IMR-90 (cell line): Measurements from ENCODE around the gene CAB39. TPM values are rescaled to one million over a fixed set of nuclear protein-coding genes. Genes with fewer than 3 reads are reported as not detected.
A peak's percentile ranks its signal among the peaks of the same experiment; 100 is the strongest.

Experiments
- ATAC-seq: fragments of 200-7000 bp; cut with Tn5 transposase; 2 replicates; pipeline ENCODE4 v1.9.1; 2020; ENCODE audit warnings: low read depth, mild to moderate bottlenecking, moderate library complexity
- BruUV-seq: library from RNA; stranded (reverse); fragments of 400-500 nt; replicated peaks from 2 replicates; lab custom pipeline; 2021; lab: Mats Ljungman, UMichigan
- CTCF ChIA-PET: fragments of 300-600 bp; formaldehyde crosslinking; extraction: SDS; loops from one replicate; lab custom pipeline; 2021; ENCODE audit warnings: antibody characterized with exemption; lab: Yijun Ruan, JAX
- POLR2A ChIA-PET: fragments of 300-600 bp; sonication (Branson Sonifier 250); formaldehyde crosslinking; loops from one replicate; lab custom pipeline; 2022; ENCODE audit warnings: antibody characterized with exemption; ENCODE audit not compliant: unreplicated experiment; lab: Charles Lee
- DNase-seq: peaks from one replicate; pipeline ENCODE4 v3.0.0; 2013
- H2AFZ ChIP-seq: replicated peaks from 2 replicates; pipeline ENCODE3; 2013; ENCODE audit warnings: low read length, mild to moderate bottlenecking; ENCODE audit not compliant: poor library complexity
- H2AK5ac ChIP-seq: 2 replicates; pipeline ENCODE4 v1.6.1; 2013; ENCODE audit warnings: low read depth, low read length, inconsistent platforms
- H2AK9ac ChIP-seq: replicated peaks from 2 replicates; pipeline ENCODE3; 2013; ENCODE audit warnings: mild to moderate bottlenecking, low read depth, low read length, moderate library complexity; ENCODE audit not compliant: poor library complexity
- H2BK120ac ChIP-seq: 2 replicates; pipeline ENCODE4 v1.6.1; 2013; ENCODE audit warnings: low read depth, low read length, inconsistent platforms
- H2BK15ac ChIP-seq: 3 replicates; pipeline ENCODE4 v1.6.1; 2013; ENCODE audit warnings: low read depth, low read length, inconsistent platforms
- H2BK20ac ChIP-seq: 2 replicates; pipeline ENCODE4 v1.6.1; 2013; ENCODE audit warnings: low read depth, mild to moderate bottlenecking, inconsistent platforms, low read length, moderate library complexity
- H2BK5ac ChIP-seq: 2 replicates; pipeline ENCODE4 v1.6.1; 2013; ENCODE audit warnings: mild to moderate bottlenecking, low read depth, low read length, inconsistent platforms; ENCODE audit not compliant: poor library complexity, severe bottlenecking
- H3K14ac ChIP-seq: replicated peaks from 2 replicates; pipeline ENCODE4 v1.6.1; 2013; ENCODE audit warnings: low read depth, low read length, inconsistent platforms
- H3K18ac ChIP-seq: 2 replicates; pipeline ENCODE4 v1.6.1; 2013; ENCODE audit warnings: low read depth, low read length, control low read depth
- H3K23ac ChIP-seq: 2 replicates; pipeline ENCODE4 v1.6.1; 2013; ENCODE audit warnings: low read depth, low read length, inconsistent platforms
- H3K27ac ChIP-seq: 2 replicates; pipeline ENCODE4 v1.5.1; 2013; ENCODE audit warnings: mild to moderate bottlenecking, control low read depth, low read length; ENCODE audit not compliant: insufficient read depth
- H3K27me3 ChIP-seq: 2 replicates; pipeline ENCODE4 v1.6.1; 2013; ENCODE audit warnings: low read length; ENCODE audit not compliant: control insufficient read depth, insufficient read depth
- H3K36me3 ChIP-seq: 2 replicates; pipeline ENCODE4 v1.6.1; 2013; ENCODE audit warnings: low read length, mixed read lengths; ENCODE audit not compliant: control insufficient read depth, insufficient read depth
- H3K4ac ChIP-seq: 2 replicates; pipeline ENCODE4 v1.6.1; 2013; ENCODE audit warnings: low read depth, low read length, inconsistent platforms
- H3K4me1 ChIP-seq: 2 replicates; pipeline ENCODE4 v1.6.1; 2013; ENCODE audit warnings: low read length, mixed read lengths; ENCODE audit not compliant: control insufficient read depth, insufficient read depth
- H3K4me2 ChIP-seq: 2 replicates; pipeline ENCODE4 v1.6.1; 2013; ENCODE audit warnings: low read depth, mild to moderate bottlenecking, control low read depth, low read length, moderate library complexity
- H3K4me3 ChIP-seq: 2 replicates; pipeline ENCODE4 v1.5.1; 2013; ENCODE audit warnings: low read depth, mild to moderate bottlenecking, control low read depth, low read length, moderate library complexity; ENCODE audit not compliant: insufficient read depth
- H3K56ac ChIP-seq: 2 replicates; pipeline ENCODE4 v1.6.1; 2013; ENCODE audit warnings: low read length, inconsistent platforms; ENCODE audit not compliant: insufficient read depth; ENCODE audit errors: extremely low read depth
- H3K79me1 ChIP-seq, 2 experiments: 2 replicates each; pipeline ENCODE4 v1.6.1; 2013; ENCODE audit warnings: low read length in 2 of 2, inconsistent platforms in 1 of 2, low read depth in 1 of 2
- H3K9ac ChIP-seq: 2 replicates; pipeline ENCODE4 v1.6.1; 2013; ENCODE audit warnings: low read depth, low read length, control low read depth
- H3K9me1 ChIP-seq: 2 replicates; pipeline ENCODE4 v1.6.1; 2013; ENCODE audit warnings: low read length, inconsistent platforms; ENCODE audit not compliant: insufficient read depth
- H3K9me3 ChIP-seq: 2 replicates; pipeline ENCODE4 v1.6.1; 2013; ENCODE audit warnings: low read length; ENCODE audit not compliant: control insufficient read depth, insufficient read depth
- H4K20me1 ChIP-seq: 2 replicates; pipeline ENCODE4 v1.6.1; 2013; ENCODE audit warnings: low read length, inconsistent platforms; ENCODE audit not compliant: insufficient read depth
- H4K5ac ChIP-seq: 2 replicates; pipeline ENCODE4 v1.6.1; 2013; ENCODE audit warnings: mild to moderate bottlenecking, low read depth, low read length, control low read depth
- H4K8ac ChIP-seq, 2 experiments: 2 replicates each; pipeline ENCODE4 v1.6.1; 2013; ENCODE audit warnings: low read depth in 2 of 2, low read length in 2 of 2, control low read depth in 1 of 2, inconsistent platforms in 1 of 2
- H4K91ac ChIP-seq: 2 replicates; pipeline ENCODE4 v1.6.1; 2013; ENCODE audit warnings: low read depth, low read length, inconsistent platforms; ENCODE audit not compliant: insufficient read depth
- BHLHE40 ChIP-seq: fragments of 150-350 bp; IDR thresholded peaks from 2 replicates; pipeline ENCODE4 v1.6.1; 2016; ENCODE audit warnings: mild to moderate bottlenecking, low read depth, low read length
- MAZ ChIP-seq: IDR thresholded peaks from 2 replicates; pipeline ENCODE4 v1.6.1; 2012; ENCODE audit warnings: low read depth, mild to moderate bottlenecking, low read length, improper control_type of control experiment, moderate library complexity, borderline replicate concordance
- NFE2L2 ChIP-seq: fragments of 150-350 bp; IDR thresholded peaks from 2 replicates; pipeline ENCODE4 v1.6.1; 2016; ENCODE audit warnings: low read depth, mild to moderate bottlenecking, low read length
- POLR2A ChIP-seq: IDR thresholded peaks from 2 replicates; pipeline ENCODE4 v1.6.1; 2012; ENCODE audit warnings: mild to moderate bottlenecking, low read depth, low read length
- RAD21 ChIP-seq: IDR thresholded peaks from 2 replicates; pipeline ENCODE4 v1.6.1; 2012; ENCODE audit warnings: low read length, improper control_type of control experiment
- USF2 ChIP-seq: fragments of 150-350 bp; IDR thresholded peaks from 2 replicates; pipeline ENCODE4 v1.6.1; 2017; ENCODE audit warnings: mild to moderate bottlenecking, antibody characterized with exemption, low read length, low read depth
- WGBS, 2 experiments: methylation state at CpG; one replicate each; pipeline versions ENCODE4 v1.1.5 to v1.1.7; 2013; ENCODE audit warnings: missing lambda C conversion rate in 2 of 2; ENCODE audit not compliant: insufficient read length in 1 of 2; ENCODE audit errors: extremely low coverage in 2 of 2; 5-methylcytosine and 5-hydroxymethylcytosine counted together
- dilution Hi-C: fragments of 300-500 bp; cut with HindIII; formaldehyde crosslinking; loops from one replicate; pipeline ENCODE4 v1.14.3; 2018; ENCODE audit warnings: low sequenced_read_pairs; ENCODE audit not compliant: unreplicated experiment
- in situ Hi-C: fragments of 300-500 bp; cut with MboI; formaldehyde crosslinking; loops from 3 replicates; pipeline ENCODE4 v1.14.3; 2019; ENCODE audit warnings: low sequenced_read_pairs, inconsistent platforms, mixed read lengths
- intact Hi-C: fragments of 100-400 bp; cut with micrococcal nuclease; formaldehyde crosslinking; loops from 2 replicates; pipeline ENCODE4 v1.10.0; 2022
- polyA plus RNA-seq, 3 experiments: library from polyadenylated mRNA; depleted of rRNA; stranded (reverse); fragments of >200 nt; gene quantifications; 2 replicates each; pipeline ENCODE4 v1.2.3, GENCODE V29; 2012; ENCODE audit warnings: low replicate concordance in 1 of 3
- total RNA-seq: library from RNA; depleted of rRNA; stranded (reverse); fragments of >200 nt; gene quantifications from 2 replicates; pipeline ENCODE4 v1.2.3, GENCODE V29; 2012

Gene CAB39
- total and polyA plus RNA-seq, 2 of the 4 experiments (the other 2 are of a cell fraction), result 38.2 to 71.7 TPM

DNA sequence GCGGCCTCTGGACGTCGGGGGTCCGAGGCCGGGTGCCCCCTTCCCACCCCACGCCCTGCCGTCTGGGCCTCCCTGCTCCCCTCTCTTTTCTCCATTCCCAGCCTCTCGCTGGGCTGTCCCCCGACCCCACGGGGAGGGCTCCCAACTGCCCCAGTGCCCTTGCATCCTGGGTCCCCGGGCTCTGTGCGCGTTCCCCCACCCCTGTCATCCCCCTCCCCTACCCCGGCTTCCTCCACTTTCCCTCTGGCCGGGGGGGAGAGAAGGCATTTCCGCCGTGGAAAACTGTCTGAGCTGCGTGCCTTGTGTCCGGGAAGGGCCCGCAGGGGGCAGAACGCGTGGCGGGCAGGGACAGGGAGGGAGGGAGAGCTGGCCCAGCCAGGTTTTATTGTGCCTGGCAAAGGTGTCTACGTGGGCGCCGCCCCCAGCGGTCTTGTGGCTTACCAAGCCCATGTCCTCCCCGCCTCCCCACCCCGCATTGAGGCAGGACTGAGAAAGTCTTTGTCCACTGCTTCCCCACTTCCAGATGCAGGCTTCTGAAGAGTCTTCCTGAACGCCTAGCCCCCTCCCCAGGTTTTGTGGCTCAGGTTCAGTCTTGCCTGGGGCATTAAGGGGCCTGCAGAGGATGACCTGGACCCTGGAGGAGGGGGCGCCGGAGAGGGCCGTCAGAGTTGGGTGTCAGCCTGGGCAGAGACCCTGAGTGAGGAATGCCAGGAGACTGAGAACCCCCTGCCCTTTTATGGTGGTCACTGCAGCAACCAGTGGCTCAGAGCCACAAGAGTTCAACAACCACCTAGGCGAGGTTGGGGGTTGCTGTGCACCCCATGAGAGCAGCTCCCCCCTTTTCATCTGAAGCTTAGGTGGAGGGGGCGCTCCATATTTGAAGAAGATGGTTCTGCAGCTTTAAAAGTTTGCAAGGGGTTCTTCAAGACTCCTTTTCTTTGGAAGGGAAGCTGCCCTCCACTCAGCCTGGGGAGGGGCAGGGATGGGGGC is 153.4 kb downstream of the CAB39 start:
- Histone ChIP-seq H3K4me3 (peak overlapping the region; percentile 98), H3K4me2 (peak overlapping the region; percentile 80), H4K20me1 (peaks cover 21% of the 10 kb centered on the region), H2AK5ac (peak overlapping the region; percentile 57; the same call in 1 of the 2 replicates), H3K56ac (no peak overlapping the region), H3K9me3 (no peaks in the 10 kb centered on the region), H3K27me3 (peaks cover 22% of the 10 kb centered on the region), H2AFZ (peak overlapping the region; percentile 95), H2BK120ac (no peak overlapping the region), H3K79me1 (peaks cover 3 to 39% of the 10 kb centered on the region in 2 experiments; a peak in 3 of 4 replicates), H3K9ac (peak overlapping the region; percentile 42), H3K18ac (no peak overlapping the region), H3K4ac (peak overlapping the region; percentile 10; the same call in 1 of the 2 replicates), H2AK9ac (peak overlapping the region; percentile 88), H4K5ac (no peak overlapping the region; the same call in 1 of the 2 replicates), H3K9me1 (peaks cover 6% of the 10 kb centered on the region; the same call in 1 of the 2 replicates), H2BK5ac (no peak overlapping the region), H3K14ac (no peak overlapping the region), H2BK20ac (no peak overlapping the region), H4K91ac (no peak overlapping the region), H3K27ac (no peak overlapping the region), H2BK15ac (no peak overlapping the region), H3K4me1 (peaks cover 12% of the 10 kb centered on the region; the same call in 1 of the 2 replicates), H4K8ac (peak overlapping the region; percentile 33 to 64; a peak in 2 of 4 replicates), H3K36me3 (no peaks in the 10 kb centered on the region), H3K23ac (peak overlapping the region; percentile 27; the same call in 1 of the 2 replicates)
- BruUV-seq, result no TSS peak
- dilution Hi-C loops, result no loop called here
- intact Hi-C loops, result loop anchor here (1.0 kb wide), 1 partner anchor 121 kb away; no protein-coding TSS in a partner anchor
- POLR2A ChIA-PET, result no interaction called here
- DNase-seq, result no peak
- in situ Hi-C loops, result no loop called here
- CTCF ChIA-PET, result interaction anchor here (1.3 kb wide), 1 partner anchor 41 kb away, joined by 3 read pairs; no protein-coding TSS in a partner anchor
- ATAC-seq, result peak; percentile 16
- WGBS, 2 experiments, result 27% methylated on average over 4 of the region's 35 CpGs; no CpG with 5 or more reads in 1 of the 2 experiments
- no peak for TF ChIP-seq RAD21
- TF ChIP-seq MAZ, result no peak; the same call in 1 of the 2 replicates
- peak; percentile 39; the same call in 1 of the 2 replicates for TF ChIP-seq BHLHE40
- TF ChIP-seq USF2, result no peak
- TF ChIP-seq NFE2L2, result no peak
- no peak for TF ChIP-seq POLR2A
